Heart left ventricle (tissue), 13 donors: ENCODE results near the gene MSH3.

Experiments
- CTCF ChIP-seq, 12 donors: fragments of 200-600 bp; sonication (generic) in 4 of 12; IDR thresholded peaks; one replicate each; pipeline versions ENCODE4 v1.5.0 to v1.8.0; 2018 to 2022; ENCODE audit warnings: antibody characterized with exemption in 12 of 12, mild to moderate bottlenecking in 5 of 12
- POLR2A ChIP-seq, 2 donors: fragments of 450-650 bp; IDR thresholded peaks; one replicate each; pipeline ENCODE4 v1.6.1; 2017; ENCODE audit warnings: antibody characterized with exemption in 2 of 2, mild to moderate bottlenecking in 2 of 2, moderate library complexity in 2 of 2
- donor health status: ischemic (EF 13 %, LVEDD 7.1; RV severe dilation, severe dysfunction).
- donor health status: DM: no; HTN: yes; CAD: no.
- donor health status: DM: no; HTN: no; CAD: no.
- donor health status: ischemic (EF 25% LVEDD 6.9; RV normal size, moderate dysfunction).
- donor health status: ischemic (EF 25% LVEDD 5.7; RV mildly dilated, moderate dysfunction).
- donor health status: ischemic (EF 35%, LVEDD 5.7; RV mildly dilated, moderate dysfunction).
- donor health status: nonischemic (EF 11% LVEDD 7.7; RV severe dilation, severe dysfunction).
- donor health status: DM: yes; HTN: yes; CAD: no.
- donor health status: PGD.
- donor health status: ischemic (EF 29% LVEDD 5.4; RV normal size, mild dysfunction).
- donor health status: nonischemic (EF 23%, LVEDD 6.1; RV moderate dilation, normal function).

DNA sequence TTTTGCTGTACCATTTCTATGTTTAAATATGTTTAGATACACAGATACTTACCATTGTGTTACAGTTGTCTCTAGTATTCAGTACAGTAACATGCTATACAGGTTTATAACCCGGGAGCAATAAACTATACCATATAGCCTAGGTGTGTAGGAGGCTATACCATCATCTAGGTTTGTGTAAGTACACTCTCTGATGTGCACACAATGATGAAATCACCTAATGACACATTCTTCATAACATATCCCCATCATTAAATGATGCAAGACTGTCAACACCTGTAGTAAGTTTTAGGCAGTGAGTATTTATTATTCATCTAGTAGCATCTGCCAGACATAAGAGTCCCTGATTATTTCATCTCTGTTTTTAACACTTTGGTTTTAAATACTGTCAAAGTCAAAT, 7.7 kb downstream of the MSH3 start:
- no peak for TF ChIP-seq CTCF (IDR thresholded peaks at IDR 0.05)
- TF ChIP-seq POLR2A (IDR thresholded peaks at IDR 0.05) = no peak
